Measurements from ENCODE around the gene SEC14L5. TPM values are rescaled to one million over a fixed set of nuclear protein-coding genes. Genes with fewer than 3 reads are reported as not detected.

SEC14L5 gene
- total RNA-seq, 1 donor from 2014 or later: 0.32 TPM

- no peak overlapping the region for H3K4me3 Mint-ChIP-seq (ENCODE audit: unreplicated experiment)
- no peaks in the 10 kb centered on the region for H4K20me1 ChIP-seq (ENCODE audit: insufficient read depth, low read length)
- no peak overlapping the region for H3K27ac ChIP-seq (ENCODE audit: low read depth, low read length)
- H3K9ac ChIP-seq (ENCODE audit: low read length): no peak overlapping the region
- no peak overlapping the region for H3K4me2 ChIP-seq (ENCODE audit: low read length)
- H2AFZ ChIP-seq (ENCODE audit: low read depth, low read length): no peak overlapping the region
- no peaks in the 10 kb centered on the region for H3K36me3 ChIP-seq (ENCODE audit: insufficient read depth, low read length)
- no peaks in the 10 kb centered on the region for H3K9me3 ChIP-seq (ENCODE audit: insufficient read depth, low read depth, low read length)
- H3K4me3 ChIP-seq (ENCODE audit: insufficient read depth, low read depth, low read length): no peak overlapping the region
- no peaks in the 10 kb centered on the region for H3K9me3 Mint-ChIP-seq (ENCODE audit: unreplicated experiment)
- no peaks in the 10 kb centered on the region for H3K4me1 ChIP-seq (ENCODE audit: insufficient read depth, low read length)
- DNase-seq (ENCODE audit: low read depth) (no peak), FAIRE-seq (no peak)
- H3K27me3 Mint-ChIP-seq (ENCODE audit: low read depth, unreplicated experiment): peaks cover 21% of the 10 kb centered on the region
- peaks cover 29% of the 10 kb centered on the region for H3K27me3 ChIP-seq (ENCODE audit: insufficient read depth, low read length)
- TF ChIP-seq EZH2 (IDR thresholded peaks at IDR 0.05; ENCODE audit: insufficient read depth, low read length) (no peak), CTCF (IDR thresholded peaks at IDR 0.05; ENCODE audit: insufficient read depth, low read depth, low read length) (no peak)
- H3K27ac Mint-ChIP-seq (ENCODE audit: unreplicated experiment): no peak overlapping the region
- H3K79me2 ChIP-seq (ENCODE audit: insufficient read depth, low read length): no peaks in the 10 kb centered on the region
- H3K36me3 Mint-ChIP-seq (ENCODE audit: low read depth, unreplicated experiment): no peaks in the 10 kb centered on the region
- H3K4me1 Mint-ChIP-seq (ENCODE audit: low read depth, unreplicated experiment): peaks cover 2% of the 10 kb centered on the region
Observed at GRCh38 chr16:5062790-5063765, 104.9 kb downstream of the SEC14L5 start.

- Histone ChIP-seq H3K27me3 (ENCODE audit: insufficient read depth, low read length) (peaks cover 29% of the 10 kb centered on the region), H3K4me3 (ENCODE audit: insufficient read depth, low read depth, low read length) (no peak overlapping the region), H2AFZ (ENCODE audit: low read depth, low read length) (no peak overlapping the region), H3K9me3 (ENCODE audit: insufficient read depth, low read depth, low read length) (no peaks in the 10 kb centered on the region), H4K20me1 (ENCODE audit: insufficient read depth, low read length) (no peaks in the 10 kb centered on the region), H3K4me2 (ENCODE audit: low read length) (no peak overlapping the region), H3K36me3 (ENCODE audit: insufficient read depth, low read length) (no peaks in the 10 kb centered on the region), H3K9ac (ENCODE audit: low read length) (no peak overlapping the region), H3K79me2 (ENCODE audit: insufficient read depth, low read length) (no peaks in the 10 kb centered on the region), H3K4me1 (ENCODE audit: insufficient read depth, low read length) (no peaks in the 10 kb centered on the region), H3K27ac (ENCODE audit: low read depth, low read length) (no peak overlapping the region)
- H3K36me3 Mint-ChIP-seq (ENCODE audit: low read depth, unreplicated experiment): no peaks in the 10 kb centered on the region
- no peak overlapping the region for H3K4me3 Mint-ChIP-seq (ENCODE audit: unreplicated experiment)
- H3K27me3 Mint-ChIP-seq (ENCODE audit: low read depth, unreplicated experiment): peaks cover 21% of the 10 kb centered on the region
- no peak for DNase-seq (ENCODE audit: low read depth)
- H3K9me3 Mint-ChIP-seq (ENCODE audit: unreplicated experiment): no peaks in the 10 kb centered on the region
- no peak overlapping the region for H3K27ac Mint-ChIP-seq (ENCODE audit: unreplicated experiment)
- no peak for TF ChIP-seq CTCF (IDR thresholded peaks at IDR 0.05; ENCODE audit: insufficient read depth, low read depth, low read length)
- TF ChIP-seq EZH2 (IDR thresholded peaks at IDR 0.05; ENCODE audit: insufficient read depth, low read length): no peak
- no peak for FAIRE-seq
- no peaks in the 10 kb centered on the region for H3K4me1 Mint-ChIP-seq (ENCODE audit: low read depth, unreplicated experiment)
Observed at GRCh38 chr16:5064915-5065314, 106.8 kb downstream of the SEC14L5 start.

GRCh38 chr16:5065326-5065725 lies 107.2 kb downstream of the SEC14L5 start:
- H2AFZ ChIP-seq (ENCODE audit: low read depth, low read length): no peak overlapping the region
- no peak overlapping the region for H3K4me3 Mint-ChIP-seq (ENCODE audit: unreplicated experiment)

More at GRCh38 chr16:5065326-5065725, 107.2 kb downstream of the SEC14L5 start:
- Histone ChIP-seq H3K27me3 (ENCODE audit: insufficient read depth, low read length) (peaks cover 29% of the 10 kb centered on the region), H3K9me3 (ENCODE audit: insufficient read depth, low read depth, low read length) (no peaks in the 10 kb centered on the region), H3K4me1 (ENCODE audit: insufficient read depth, low read length) (no peaks in the 10 kb centered on the region), H3K79me2 (ENCODE audit: insufficient read depth, low read length) (no peaks in the 10 kb centered on the region), H3K9ac (ENCODE audit: low read length) (no peak overlapping the region), H3K4me2 (ENCODE audit: low read length) (no peak overlapping the region), H3K27ac (ENCODE audit: low read depth, low read length) (no peak overlapping the region), H3K36me3 (ENCODE audit: insufficient read depth, low read length) (no peaks in the 10 kb centered on the region), H3K4me3 (ENCODE audit: insufficient read depth, low read depth, low read length) (no peak overlapping the region), H4K20me1 (ENCODE audit: insufficient read depth, low read length) (no peaks in the 10 kb centered on the region)
- Mint-ChIP-seq H3K27ac (ENCODE audit: unreplicated experiment) (no peak overlapping the region), H3K36me3 (ENCODE audit: low read depth, unreplicated experiment) (no peaks in the 10 kb centered on the region), H3K4me1 (ENCODE audit: low read depth, unreplicated experiment) (no peaks in the 10 kb centered on the region), H3K9me3 (ENCODE audit: unreplicated experiment) (no peaks in the 10 kb centered on the region), H3K27me3 (ENCODE audit: low read depth, unreplicated experiment) (peaks cover 21% of the 10 kb centered on the region)
- DNase-seq (ENCODE audit: low read depth): no peak
- no peak for TF ChIP-seq CTCF (IDR thresholded peaks at IDR 0.05; ENCODE audit: insufficient read depth, low read depth, low read length)
- no peak for TF ChIP-seq EZH2 (IDR thresholded peaks at IDR 0.05; ENCODE audit: insufficient read depth, low read length)
- FAIRE-seq: no peak

All from astrocyte (in vitro differentiated cells and primary cell).